DMS 273 treated with DMSO at 0.1 percent for 48 hours (cell line): ENCODE data around the gene NOTCH1.
"Not testable (repeated sequence)": the region's sequence is repeated elsewhere in the genome, so short reads cannot be mapped to it uniquely, and the experiment has no call there.

ENCODE experiments used
- DNase-seq: peaks from one replicate; lab custom pipeline; 2025; lab: John Stamatoyannopoulos, UW

Gene NOTCH1

GRCh38 chr9:136578915-136579649 lies 33.2 kb upstream of the NOTCH1 start:
- no peak for DNase-seq

- no peak for DNase-seq
Observed at GRCh38 chr9:136578626-136578914, 32.7 kb upstream of the NOTCH1 start.

GRCh38 chr9:136577941-136578625 lies 32.2 kb upstream of the NOTCH1 start:
- no peak for DNase-seq

- DNase-seq = no peak
Observed at GRCh38 chr9:136576269-136576626, 30.4 kb upstream of the NOTCH1 start.

- no peak for DNase-seq
Observed at GRCh38 chr9:136575626-136576268, 29.9 kb upstream of the NOTCH1 start.

- not testable (repeated sequence) for DNase-seq
Observed at GRCh38 chr9:136574606-136575005, 28.8 kb upstream of the NOTCH1 start.

- no peak for DNase-seq
Observed at GRCh38 chr9:136572828-136573625, 27.2 kb upstream of the NOTCH1 start.

- DNase-seq = no peak
Observed at GRCh38 chr9:136572003-136572827, 26.4 kb upstream of the NOTCH1 start.

- DNase-seq = no peak
Observed at GRCh38 chr9:136571531-136571930, 25.7 kb upstream of the NOTCH1 start.

GRCh38 chr9:136570916-136571315 lies 25.1 kb upstream of the NOTCH1 start:
- no peak for DNase-seq

- no peak for DNase-seq
Observed at GRCh38 chr9:136570191-136570845, 24.5 kb upstream of the NOTCH1 start.

- DNase-seq = no peak
Observed at GRCh38 chr9:136569526-136570148, 23.8 kb upstream of the NOTCH1 start.

GRCh38 chr9:136568288-136569081 lies 22.6 kb upstream of the NOTCH1 start:
- no peak for DNase-seq

- no peak for DNase-seq
Observed at GRCh38 chr9:136567651-136568287, 21.9 kb upstream of the NOTCH1 start.

GRCh38 chr9:136566901-136567300 lies 21.1 kb upstream of the NOTCH1 start:
- DNase-seq = no peak

- no peak for DNase-seq
Observed at GRCh38 chr9:136566553-136566895, 20.7 kb upstream of the NOTCH1 start.

GRCh38 chr9:136565715-136566552 lies 20.1 kb upstream of the NOTCH1 start:
- no peak for DNase-seq

- DNase-seq = no peak
Observed at GRCh38 chr9:136565086-136565714, 19.4 kb upstream of the NOTCH1 start.
